Mucosa of descending colon (tissue), 3 donors: ENCODE data around the gene BRF1. TPM values are rescaled to one million over a fixed set of nuclear protein-coding genes. Genes with fewer than 3 reads are reported as not detected.
"Not testable (repeated sequence)": the region's sequence is repeated elsewhere in the genome, so short reads cannot be mapped to it uniquely, and the experiment has no call there.

ENCODE experiments used
- ATAC-seq: fragments of 200-7000 bp; cut with Tn5 transposase; one replicate; pipeline ENCODE4 v1.9.1; 2020; ENCODE audit warnings: mild to moderate bottlenecking, moderate library complexity
- DNase-seq, 3 donors: peaks; one replicate each; pipeline ENCODE4 v3.0.0-alpha.2; 2020
- H3K36me3 ChIP-seq: fragments of 200-600 bp; one replicate; pipeline ENCODE4 v1.8.0; 2021; ENCODE audit warnings: low read depth, mild to moderate bottlenecking
- H3K4me1 ChIP-seq: fragments of 200-600 bp; one replicate; pipeline ENCODE4 v1.8.0; 2021; ENCODE audit warnings: low read depth, mild to moderate bottlenecking
- H3K4me3 ChIP-seq: fragments of 200-600 bp; one replicate; pipeline ENCODE4 v1.8.0; 2021; ENCODE audit warnings: mild to moderate bottlenecking
- H3K9me3 ChIP-seq: fragments of 200-600 bp; one replicate; pipeline ENCODE4 v1.8.0; 2021; ENCODE audit warnings: mild to moderate bottlenecking
- CTCF ChIP-seq: fragments of 200-600 bp; IDR thresholded peaks from one replicate; pipeline ENCODE4 v1.8.0; 2022; ENCODE audit warnings: antibody characterized with exemption, mild to moderate bottlenecking
- intact Hi-C, 2 donors: fragments of 100-400 bp; cut with DNase I in 1 of 2; cut with micrococcal nuclease in 1 of 2; formaldehyde crosslinking; loops; one replicate each; pipeline versions ENCODE4 v1.11.0 to v1.11.1; 2022; cut with DNase I, micrococcal nuclease
- total RNA-seq, 3 donors: library from RNA; stranded (reverse); fragmentation: NEBNext Ultra II Directional in 2 of 3; extraction: Animal tissue kit (Norgen Biotek cat#: 25700) in 2 of 3; gene quantifications; one replicate each; pipeline versions ENCODE4 v1.2.1 to v1.2.4, GENCODE V29; 2021 to 2023
- donor health status: DM: no; HTN: no; CAD: no; lungs with moderate emphysema.
- donor health status: DM: no; HTN: no; CAD: no.
- donor health status: DM: no; HTN: yes; CAD: no.

Gene BRF1
- total RNA-seq, 3 donors from 2014 or later = 27.4 to 40.1 (median 34.2) TPM

- intact Hi-C loops = no loop called here
- no peak for ATAC-seq
Measured at GRCh38 chr14:105337966-105338741, 37.4 kb upstream of the BRF1 start.

GRCh38 chr14:105337433-105337832 lies 36.6 kb upstream of the BRF1 start:
- Histone ChIP-seq H3K4me1 (no peaks in the 10 kb centered on the region), H3K9me3 (no peaks in the 10 kb centered on the region), H3K36me3 (no peaks in the 10 kb centered on the region), H3K4me3 (no peak overlapping the region)
- ATAC-seq = no peak
- intact Hi-C loops = no loop called here
- TF ChIP-seq CTCF = no peak
- peak in 1 of 3 donors; percentile 19 for DNase-seq

More at GRCh38 chr14:105337966-105338741, 37.4 kb upstream of the BRF1 start:
- Histone ChIP-seq H3K36me3 (no peaks in the 10 kb centered on the region), H3K9me3 (no peaks in the 10 kb centered on the region), H3K4me1 (no peaks in the 10 kb centered on the region), H3K4me3 (no peak overlapping the region)
- DNase-seq = peak in 1 of 3 donors; percentile 37
- TF ChIP-seq CTCF = no peak

- Histone ChIP-seq H3K4me3 (no peak overlapping the region), H3K9me3 (no peaks in the 10 kb centered on the region), H3K4me1 (no peaks in the 10 kb centered on the region), H3K36me3 (no peaks in the 10 kb centered on the region)
- ATAC-seq = no peak
- peak in 1 of 3 donors; percentile 23 for DNase-seq
- TF ChIP-seq CTCF = no peak
- intact Hi-C loops = no loop called here
Measured at GRCh38 chr14:105336477-105337287, 35.9 kb upstream of the BRF1 start.

- ATAC-seq = no peak
- Histone ChIP-seq H3K36me3 (no peaks in the 10 kb centered on the region), H3K4me1 (no peaks in the 10 kb centered on the region)
Measured at GRCh38 chr14:105335735-105336476, 35.1 kb upstream of the BRF1 start.

GRCh38 chr14:105335231-105335542 lies 34.4 kb upstream of the BRF1 start:
- H3K36me3 ChIP-seq, intact Hi-C loops, DNase-seq, ATAC-seq, H3K4me1 ChIP-seq, H3K9me3 ChIP-seq, H3K4me3 ChIP-seq: not testable (repeated sequence)

More at GRCh38 chr14:105335735-105336476, 35.1 kb upstream of the BRF1 start:
- no peak overlapping the region for H3K4me3 ChIP-seq
- intact Hi-C loops = no loop called here
- peak in 1 of 3 donors; percentile 32 for DNase-seq
- no peak for TF ChIP-seq CTCF
- H3K9me3 ChIP-seq = no peaks in the 10 kb centered on the region
